ENCODE results near the gene GLYAT. TPM values are rescaled to one million over a fixed set of nuclear protein-coding genes. Genes with fewer than 3 reads are reported as not detected.

Gene GLYAT
- total and polyA plus RNA-seq, 2 donors (not counting 1 experiment from before 2014, with no cell fraction given), result not detected

DNA sequence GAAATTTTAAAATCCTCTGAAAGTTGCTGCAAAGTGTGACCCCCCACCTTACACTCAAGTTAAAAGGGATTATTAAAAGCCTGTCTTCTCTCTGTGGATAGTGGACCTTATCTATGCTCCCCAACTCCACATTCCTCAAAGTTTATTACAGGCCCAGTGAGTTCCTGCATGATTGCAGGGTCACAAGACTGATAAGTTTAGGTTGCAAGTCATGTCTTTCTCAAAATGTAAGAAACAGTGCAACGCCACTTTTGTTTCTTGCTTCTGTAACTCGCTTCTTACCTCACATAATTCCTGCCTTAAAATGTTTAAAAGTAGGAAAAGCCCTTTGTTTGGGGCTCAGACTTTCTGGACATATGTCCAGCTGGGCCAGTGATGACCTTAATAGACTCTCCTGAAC, 38.4 kb upstream of the GLYAT start:
- Histone ChIP-seq H3K27ac (ENCODE audit: low read length in 2 of 2) (no peak overlapping the region), H2AFZ (ENCODE audit: insufficient read depth, low read depth, low read length, poor library complexity, severe bottlenecking) (no peak overlapping the region), H3K9ac (ENCODE audit: low read length) (no peak overlapping the region), H4K20me1 (ENCODE audit: control insufficient read depth, insufficient read depth, low read length, poor library complexity, severe bottlenecking) (no peaks in the 10 kb centered on the region), H3K79me2 (ENCODE audit: control insufficient read depth, insufficient read depth, low read length) (no peaks in the 10 kb centered on the region), H3K27me3 (replicated peaks in 1 of 4; ENCODE audit: control extremely low read depth in 1 of 4, control insufficient read depth in 3 of 4, insufficient read depth in 4 of 4, low read length in 3 of 4) (peaks cover 0 to 3% (median 0%) of the 10 kb centered on the region in 4 experiments), H3K4me3 (ENCODE audit: control extremely low read depth in 1 of 5, extremely low read depth in 1 of 5, insufficient read depth in 1 of 5, low read depth in 2 of 5, low read length in 4 of 5) (no peak overlapping the region), H3K9me3 (ENCODE audit: control extremely low read depth in 1 of 3, control insufficient read depth in 2 of 3, insufficient read depth in 1 of 3, low read length in 2 of 3) (peaks cover 0 to 1% (median 0%) of the 10 kb centered on the region in 3 donors), H3K36me3 (replicated peaks in 1 of 2; ENCODE audit: control extremely low read depth in 1 of 2, control insufficient read depth in 1 of 2, extremely low read depth in 1 of 2, insufficient read depth in 2 of 2, low read length in 1 of 2) (no peaks in the 10 kb centered on the region), H3K4me2 (replicated peaks; ENCODE audit: low read depth, low read length, poor library complexity, severe bottlenecking) (no peak overlapping the region), H3K4me1 (ENCODE audit: control insufficient read depth in 2 of 2, insufficient read depth in 2 of 2, low read length in 2 of 2) (no peaks in the 10 kb centered on the region)
- Mint-ChIP-seq H3K4me3 (no peak overlapping the region), H3K4me1 (no peaks in the 10 kb centered on the region), H3K27me3 (peaks cover 20% of the 10 kb centered on the region), H3K9me3 (ENCODE audit: insufficient read depth) (no peaks in the 10 kb centered on the region), H3K27ac (no peak overlapping the region)
- DNase-seq, result no peak
- no peak for ATAC-seq (ENCODE audit: low read depth)
- ChIA-PET CTCF (no interaction called here), POLR2A (no interaction called here)
- no peak for TF ChIP-seq EZH2 (IDR thresholded peaks at IDR 0.05; ENCODE audit: borderline replicate concordance, insufficient read depth, low read depth, low read length, poor library complexity, severe bottlenecking)
- TF ChIP-seq, protein P1, sequence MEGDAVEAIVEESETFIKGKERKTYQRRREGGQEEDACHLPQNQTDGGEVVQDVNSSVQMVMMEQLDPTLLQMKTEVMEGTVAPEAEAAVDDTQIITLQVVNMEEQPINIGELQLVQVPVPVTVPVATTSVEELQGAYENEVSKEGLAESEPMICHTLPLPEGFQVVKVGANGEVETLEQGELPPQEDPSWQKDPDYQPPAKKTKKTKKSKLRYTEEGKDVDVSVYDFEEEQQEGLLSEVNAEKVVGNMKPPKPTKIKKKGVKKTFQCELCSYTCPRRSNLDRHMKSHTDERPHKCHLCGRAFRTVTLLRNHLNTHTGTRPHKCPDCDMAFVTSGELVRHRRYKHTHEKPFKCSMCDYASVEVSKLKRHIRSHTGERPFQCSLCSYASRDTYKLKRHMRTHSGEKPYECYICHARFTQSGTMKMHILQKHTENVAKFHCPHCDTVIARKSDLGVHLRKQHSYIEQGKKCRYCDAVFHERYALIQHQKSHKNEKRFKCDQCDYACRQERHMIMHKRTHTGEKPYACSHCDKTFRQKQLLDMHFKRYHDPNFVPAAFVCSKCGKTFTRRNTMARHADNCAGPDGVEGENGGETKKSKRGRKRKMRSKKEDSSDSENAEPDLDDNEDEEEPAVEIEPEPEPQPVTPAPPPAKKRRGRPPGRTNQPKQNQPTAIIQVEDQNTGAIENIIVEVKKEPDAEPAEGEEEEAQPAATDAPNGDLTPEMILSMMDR (IDR thresholded peaks at IDR 0.05), result no peak
- intact Hi-C loops (cut with micrococcal nuclease), result no loop called here
- no CpG with 5 or more reads among the region's 2 CpGs for WGBS (ENCODE audit: insufficient coverage)

- CTCF ChIA-PET, result no interaction called here
- POLR2A ChIA-PET, result no interaction called here
- Histone ChIP-seq H3K9me3 (ENCODE audit: control extremely low read depth in 1 of 3, control insufficient read depth in 2 of 3, insufficient read depth in 1 of 3, low read length in 2 of 3) (peaks cover 0 to 1% (median 0%) of the 10 kb centered on the region in 3 donors), H3K79me2 (ENCODE audit: control insufficient read depth, insufficient read depth, low read length) (no peaks in the 10 kb centered on the region), H4K20me1 (ENCODE audit: control insufficient read depth, insufficient read depth, low read length, poor library complexity, severe bottlenecking) (no peaks in the 10 kb centered on the region), H2AFZ (ENCODE audit: insufficient read depth, low read depth, low read length, poor library complexity, severe bottlenecking) (no peak overlapping the region), H3K27ac (ENCODE audit: low read length in 2 of 2) (no peak overlapping the region), H3K4me2 (replicated peaks; ENCODE audit: low read depth, low read length, poor library complexity, severe bottlenecking) (no peak overlapping the region), H3K4me3 (ENCODE audit: control extremely low read depth in 1 of 5, extremely low read depth in 1 of 5, insufficient read depth in 1 of 5, low read depth in 2 of 5, low read length in 4 of 5) (no peak overlapping the region), H3K4me1 (ENCODE audit: control insufficient read depth in 2 of 2, insufficient read depth in 2 of 2, low read length in 2 of 2) (no peaks in the 10 kb centered on the region), H3K9ac (ENCODE audit: low read length) (no peak overlapping the region), H3K27me3 (replicated peaks in 1 of 4; ENCODE audit: control extremely low read depth in 1 of 4, control insufficient read depth in 3 of 4, insufficient read depth in 4 of 4, low read length in 3 of 4) (peaks cover 0 to 3% (median 0%) of the 10 kb centered on the region in 4 experiments), H3K36me3 (replicated peaks in 1 of 2; ENCODE audit: control extremely low read depth in 1 of 2, control insufficient read depth in 1 of 2, extremely low read depth in 1 of 2, insufficient read depth in 2 of 2, low read length in 1 of 2) (no peaks in the 10 kb centered on the region)
- TF ChIP-seq, protein P1 (IDR thresholded peaks at IDR 0.05), result no peak
- TF ChIP-seq EZH2 (IDR thresholded peaks at IDR 0.05; ENCODE audit: borderline replicate concordance, insufficient read depth, low read depth, low read length, poor library complexity, severe bottlenecking), result no peak
- peaks cover 28% of the 10 kb centered on the region for H3K27me3 Mint-ChIP-seq
- no peak for DNase-seq
- no peak overlapping the region for H3K27ac Mint-ChIP-seq
- WGBS (ENCODE audit: insufficient coverage), result no CpG with 5 or more reads among the region's 2 CpGs
- no peaks in the 10 kb centered on the region for H3K4me1 Mint-ChIP-seq
- no peak overlapping the region for H3K4me3 Mint-ChIP-seq
- no peak for ATAC-seq (ENCODE audit: low read depth)
- intact Hi-C loops (cut with micrococcal nuclease), result no loop called here
- H3K9me3 Mint-ChIP-seq (ENCODE audit: insufficient read depth), result no peaks in the 10 kb centered on the region
These were observed 37.6 kb upstream of the GLYAT start for GRCh38 chr11:58769308-58769707.

All from B cell (primary cell).